Measurements from ENCODE around the gene ABR. TPM values are rescaled to one million over a fixed set of nuclear protein-coding genes. Genes with fewer than 3 reads are reported as not detected.

The ABR gene
- total and polyA plus RNA-seq, 10 donors: 18.5 to 183 (median 121) TPM

GRCh38 chr17:1009229-1010085 lies 170.3 kb downstream of the ABR start:
- Histone ChIP-seq H3K36me3 (peaks cover 0 to 92% (median 76%) of the 10 kb centered on the region in 6 donors), H3K4me3 (no peak overlapping the region), H3K9me3 (no peaks in the 10 kb centered on the region), H3K27me3 (replicated peaks in 1 of 7) (no peaks in the 10 kb centered on the region), H3K4me1 (peaks cover 9 to 59% (median 35%) of the 10 kb centered on the region in 6 donors), H3K27ac (peak overlapping the region in 1 of 8 donors; percentile 5)
- DNase-seq: no peak
- intact Hi-C loops (cut with DNase I; ENCODE audit: low total_unique reads): loop anchor here (10.0 kb wide), 1 partner anchor 45 kb away; no protein-coding TSS in a partner anchor
- WGBS, 5 donors: 80 to 84% (median 83%) methylated on average over 14 to 19 of the region's 19 CpGs
- TF ChIP-seq POLR2AphosphoS5 (IDR thresholded peaks at IDR 0.05): peak in 1 of 3 donors; percentile 24
- TF ChIP-seq CTCF (IDR thresholded peaks at IDR 0.05 in 8 of 11, conservative IDR thresholded peaks at IDR 0.05 in 3 of 11): no peak

GRCh38 chr17:1008008-1008761 lies 171.6 kb downstream of the ABR start:
- Histone ChIP-seq H3K27ac (peak overlapping the region in 7 of 8 donors; percentile 2 to 63 (median 42)), H3K27me3 (replicated peaks in 1 of 7) (no peaks in the 10 kb centered on the region), H3K4me1 (peaks cover 12 to 72% (median 46%) of the 10 kb centered on the region in 6 donors), H3K4me3 (no peak overlapping the region), H3K36me3 (peaks cover 0 to 98% (median 83%) of the 10 kb centered on the region in 6 donors), H3K9me3 (no peaks in the 10 kb centered on the region)
- DNase-seq: peak; percentile 72
- intact Hi-C loops (cut with DNase I; ENCODE audit: low total_unique reads): loop anchor here (10.0 kb wide), 1 partner anchor 47 kb away; no protein-coding TSS in a partner anchor
- no peak for TF ChIP-seq POLR2A (IDR thresholded peaks at IDR 0.05)
- TF ChIP-seq POLR2AphosphoS5 (IDR thresholded peaks at IDR 0.05): peak in 1 of 3 donors; percentile 13
- 91 to 98% (median 93%) methylated on average over 18 to 21 of the region's 21 CpGs for WGBS, 5 donors

- Histone ChIP-seq H3K4me1 (peaks cover 12 to 79% (median 52%) of the 10 kb centered on the region in 6 donors), H3K9me3 (no peaks in the 10 kb centered on the region), H3K36me3 (peaks cover 0 to 98% (median 83%) of the 10 kb centered on the region in 6 donors), H3K4me3 (no peak overlapping the region), H3K27ac (peak overlapping the region in 7 of 8 donors; percentile 2 to 63 (median 42)), H3K27me3 (replicated peaks in 1 of 7) (no peaks in the 10 kb centered on the region)
- WGBS, 5 donors: 84 to 96% (median 90%) methylated on average over 13 to 16 of the region's 16 CpGs
- intact Hi-C loops (cut with DNase I; ENCODE audit: low total_unique reads): loop anchor here (10.0 kb wide), 1 partner anchor 47 kb away; no protein-coding TSS in a partner anchor
- peak; percentile 57 for DNase-seq
- TF ChIP-seq POLR2A (IDR thresholded peaks at IDR 0.05): no peak
- TF ChIP-seq CTCF (IDR thresholded peaks at IDR 0.05 in 8 of 11, conservative IDR thresholded peaks at IDR 0.05 in 3 of 11): no peak
- TF ChIP-seq POLR2AphosphoS5 (IDR thresholded peaks at IDR 0.05): no peak
Measured at GRCh38 chr17:1007310-1008007, 172.3 kb downstream of the ABR start.

GRCh38 chr17:1006054-1006453 lies 173.7 kb downstream of the ABR start:
- H3K9me3 ChIP-seq: no peaks in the 10 kb centered on the region
- H3K4me3 ChIP-seq: peak overlapping the region in 3 of 8 donors; percentile 2 to 48 (median 18)
- 53 to 76% (median 64%) methylated on average over 9 to 16 of the region's 16 CpGs for WGBS, 5 donors
- H3K4me1 ChIP-seq: peaks cover 13 to 82% (median 55%) of the 10 kb centered on the region in 6 donors
- peak overlapping the region; percentile 42 to 87 (median 76) for H3K27ac ChIP-seq
- intact Hi-C loops (cut with DNase I; ENCODE audit: low total_unique reads): loop anchor here (10.0 kb wide), 1 partner anchor 49 kb away; no protein-coding TSS in a partner anchor
- H3K36me3 ChIP-seq: peaks cover 0 to 98% (median 84%) of the 10 kb centered on the region in 6 donors
- peak; percentile 79 for DNase-seq
- H3K27me3 ChIP-seq (replicated peaks in 1 of 7): no peaks in the 10 kb centered on the region
- no peak for TF ChIP-seq CTCF (IDR thresholded peaks at IDR 0.05 in 8 of 11, conservative IDR thresholded peaks at IDR 0.05 in 3 of 11)
- peak in 1 of 3 donors; percentile 39 for TF ChIP-seq POLR2AphosphoS5 (IDR thresholded peaks at IDR 0.05)

Measured in spleen (tissue), 11 donors.